ENCODE data around the gene ITCH.

Gene ITCH

GRCh38 chr20:34525709-34526416, 162.8 kb downstream of the ITCH start:
- Histone ChIP-seq H3K9ac (ENCODE audit: low read length) (no peak overlapping the region), H3K27me3 (ENCODE audit: control insufficient read depth, insufficient read depth, low read length) (no peaks in the 10 kb centered on the region), H3K9me3 (ENCODE audit: control insufficient read depth, insufficient read depth, low read depth, low read length) (no peaks in the 10 kb centered on the region), H3K4me3 (ENCODE audit: low read depth, low read length) (no peak overlapping the region), H3K36me3 (ENCODE audit: control insufficient read depth, insufficient read depth, low read length) (peaks cover 48% of the 10 kb centered on the region), H3K27ac (ENCODE audit: low read depth, low read length) (no peak overlapping the region), H3K4me1 (ENCODE audit: control insufficient read depth, insufficient read depth, low read length) (peaks cover 8% of the 10 kb centered on the region; the same call in 1 of the 2 replicates)

DNA sequence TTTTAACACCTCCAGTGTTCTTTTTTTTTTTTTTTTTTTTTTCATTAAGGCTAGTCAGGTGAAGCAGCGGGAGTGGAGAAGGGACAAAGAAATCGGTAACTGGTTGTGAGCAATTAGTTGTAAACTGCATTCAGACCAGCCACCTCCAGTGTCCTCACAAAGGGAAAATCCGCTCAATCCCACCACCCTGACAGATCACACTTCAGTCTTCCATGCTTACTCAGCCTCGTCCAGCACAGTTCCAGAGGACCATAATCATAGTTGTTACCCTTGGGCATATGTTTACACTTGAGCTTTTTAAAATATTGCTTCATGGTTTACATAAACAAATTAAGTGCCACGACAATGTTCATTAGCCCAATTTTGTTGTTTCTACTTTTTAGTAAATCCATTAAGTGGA, 163.4 kb downstream of the ITCH start:
- H3K27ac ChIP-seq (ENCODE audit: low read depth, low read length) = no peak overlapping the region
- H3K9me3 ChIP-seq (ENCODE audit: control insufficient read depth, insufficient read depth, low read depth, low read length) = no peaks in the 10 kb centered on the region
- H3K9ac ChIP-seq (ENCODE audit: low read length) = no peak overlapping the region
- no peaks in the 10 kb centered on the region for H3K27me3 ChIP-seq (ENCODE audit: control insufficient read depth, insufficient read depth, low read length)
- H3K36me3 ChIP-seq (ENCODE audit: control insufficient read depth, insufficient read depth, low read length) = peaks cover 54% of the 10 kb centered on the region
- peaks cover 8% of the 10 kb centered on the region; the same call in 1 of the 2 replicates for H3K4me1 ChIP-seq (ENCODE audit: control insufficient read depth, insufficient read depth, low read length)
- H3K4me3 ChIP-seq (ENCODE audit: low read depth, low read length) = no peak overlapping the region

DNA sequence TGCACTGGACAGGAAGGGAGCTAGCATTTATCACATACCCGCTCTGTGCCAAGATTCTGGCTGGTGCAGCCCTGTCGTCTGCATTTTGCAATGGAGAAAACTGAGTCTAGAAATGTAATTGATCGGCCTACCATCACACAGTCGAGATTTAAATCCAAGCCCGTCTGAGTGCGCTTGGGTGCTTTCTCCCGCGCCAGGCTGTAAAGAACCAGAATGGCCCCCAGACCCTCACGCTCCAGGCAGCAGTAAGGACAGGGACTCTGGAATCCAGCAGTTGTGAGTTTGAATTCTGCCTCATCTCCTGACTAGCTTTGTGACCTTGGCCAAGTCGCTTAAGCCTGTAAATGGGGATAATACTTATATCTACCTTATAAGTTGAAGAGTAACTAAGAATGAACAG, 163.9 kb downstream of the ITCH start:
- Histone ChIP-seq H3K4me1 (ENCODE audit: control insufficient read depth, insufficient read depth, low read length) (peaks cover 8% of the 10 kb centered on the region; the same call in 1 of the 2 replicates), H3K4me3 (ENCODE audit: low read depth, low read length) (no peak overlapping the region), H3K9ac (ENCODE audit: low read length) (no peak overlapping the region), H3K27ac (ENCODE audit: low read depth, low read length) (no peak overlapping the region), H3K27me3 (ENCODE audit: control insufficient read depth, insufficient read depth, low read length) (no peaks in the 10 kb centered on the region), H3K36me3 (ENCODE audit: control insufficient read depth, insufficient read depth, low read length) (peaks cover 59% of the 10 kb centered on the region), H3K9me3 (ENCODE audit: control insufficient read depth, insufficient read depth, low read depth, low read length) (no peaks in the 10 kb centered on the region)

DNA sequence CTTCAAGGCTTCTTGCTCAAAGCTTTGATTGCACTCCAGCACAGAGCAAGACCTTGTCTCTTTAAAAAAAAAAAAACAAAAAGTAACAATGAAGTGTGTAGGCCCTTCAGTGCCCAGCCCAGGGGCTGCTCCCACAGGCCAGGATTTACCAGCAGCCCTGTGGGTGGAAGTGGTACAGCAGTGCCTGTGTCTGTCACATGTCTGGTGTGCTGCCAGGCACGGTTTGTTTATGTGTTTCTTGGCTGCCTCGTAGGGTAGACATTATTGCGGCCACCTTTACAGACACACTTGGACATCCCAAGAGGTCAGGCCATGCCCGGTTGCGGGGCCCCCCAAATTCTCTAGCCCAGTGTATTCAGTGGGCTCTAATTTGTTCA, 165.8 kb downstream of the ITCH start:
- H3K9me3 ChIP-seq (ENCODE audit: control insufficient read depth, insufficient read depth, low read depth, low read length) = no peaks in the 10 kb centered on the region
- no peak overlapping the region for H3K9ac ChIP-seq (ENCODE audit: low read length)
- no peaks in the 10 kb centered on the region for H3K27me3 ChIP-seq (ENCODE audit: control insufficient read depth, insufficient read depth, low read length)
- 0 out of 2 replicates have a peak, but pooled peaks cover 3% of the 10 kb centered on the region for H3K4me1 ChIP-seq (ENCODE audit: control insufficient read depth, insufficient read depth, low read length)
- H3K36me3 ChIP-seq (ENCODE audit: control insufficient read depth, insufficient read depth, low read length) = peaks cover 72% of the 10 kb centered on the region
- H3K4me3 ChIP-seq (ENCODE audit: low read depth, low read length) = no peak overlapping the region
- H3K27ac ChIP-seq (ENCODE audit: low read depth, low read length) = no peak overlapping the region

DNA sequence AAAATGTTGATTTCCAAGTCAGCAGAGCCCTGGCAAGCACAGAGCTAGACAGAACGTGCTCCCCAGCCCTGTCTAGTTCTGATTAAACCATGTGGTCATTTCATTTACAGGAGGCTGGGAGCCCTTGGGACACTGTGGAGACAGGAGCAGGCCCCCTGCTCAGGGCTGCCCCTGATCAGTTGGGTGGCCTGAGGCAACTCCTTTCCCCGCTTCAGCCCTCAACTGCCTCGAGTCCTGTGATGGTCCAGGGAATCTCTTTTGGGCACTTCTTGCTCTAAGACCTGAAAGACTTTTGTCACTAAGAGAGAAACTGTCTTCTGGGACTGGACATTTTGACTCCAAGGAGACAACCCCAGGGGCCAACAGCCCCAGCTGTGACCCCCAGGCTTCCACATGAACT, 166.7 kb downstream of the ITCH start:
- Histone ChIP-seq H3K9me3 (ENCODE audit: control insufficient read depth, insufficient read depth, low read depth, low read length) (no peaks in the 10 kb centered on the region), H3K4me3 (ENCODE audit: low read depth, low read length) (no peak overlapping the region), H3K9ac (ENCODE audit: low read length) (no peak overlapping the region), H3K36me3 (ENCODE audit: control insufficient read depth, insufficient read depth, low read length) (peaks cover 80% of the 10 kb centered on the region), H3K27ac (ENCODE audit: low read depth, low read length) (no peak overlapping the region), H3K27me3 (ENCODE audit: control insufficient read depth, insufficient read depth, low read length) (no peaks in the 10 kb centered on the region), H3K4me1 (ENCODE audit: control insufficient read depth, insufficient read depth, low read length) (0 out of 2 replicates have a peak, but pooled peaks cover 3% of the 10 kb centered on the region)

- 0 out of 2 replicates have a peak, but pooled peaks cover 3% of the 10 kb centered on the region for H3K4me1 ChIP-seq (ENCODE audit: control insufficient read depth, insufficient read depth, low read length)
- H3K27ac ChIP-seq (ENCODE audit: low read depth, low read length) = no peak overlapping the region
- no peaks in the 10 kb centered on the region for H3K27me3 ChIP-seq (ENCODE audit: control insufficient read depth, insufficient read depth, low read length)
- H3K4me3 ChIP-seq (ENCODE audit: low read depth, low read length) = no peak overlapping the region
- H3K36me3 ChIP-seq (ENCODE audit: control insufficient read depth, insufficient read depth, low read length) = peaks cover 86% of the 10 kb centered on the region
- H3K9ac ChIP-seq (ENCODE audit: low read length) = no peak overlapping the region
- H3K9me3 ChIP-seq (ENCODE audit: control insufficient read depth, insufficient read depth, low read depth, low read length) = no peaks in the 10 kb centered on the region
These were observed 167.3 kb downstream of the ITCH start for GRCh38 chr20:34530342-34530741.

DNA sequence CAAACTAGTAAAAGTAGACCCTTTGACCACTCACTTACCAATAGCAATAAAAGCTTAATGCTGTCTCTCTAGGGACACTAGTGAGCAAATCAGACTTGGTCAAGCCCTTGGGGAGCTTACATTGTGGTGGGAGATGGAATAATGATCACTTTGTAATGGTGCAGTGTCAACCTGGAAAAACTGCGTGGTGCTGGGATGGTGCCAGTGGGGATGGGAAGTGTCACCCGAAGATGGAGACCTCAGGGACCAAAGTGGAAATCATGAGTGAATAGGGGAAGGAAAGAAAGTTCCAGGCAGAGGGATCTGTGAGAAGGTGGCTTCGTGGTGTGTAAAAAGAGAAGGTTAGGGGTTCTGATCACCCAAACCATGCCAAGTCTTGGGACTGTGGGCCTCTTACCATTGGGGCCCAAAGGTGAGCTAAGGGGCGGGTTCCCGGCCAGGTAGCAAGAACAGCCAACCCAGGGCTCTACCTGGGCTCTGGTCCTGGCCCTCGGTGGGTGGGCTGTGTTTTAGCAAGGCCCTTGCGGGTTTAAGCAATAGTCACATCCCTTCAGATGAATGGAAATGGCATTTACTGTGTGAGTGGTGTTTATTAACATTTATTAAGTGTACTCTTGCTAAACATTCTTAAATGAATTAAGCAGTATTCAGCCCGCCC, 168.7 kb downstream of the ITCH start:
- Histone ChIP-seq H3K9me3 (ENCODE audit: control insufficient read depth, insufficient read depth, low read depth, low read length) (no peaks in the 10 kb centered on the region), H3K27ac (ENCODE audit: low read depth, low read length) (no peak overlapping the region), H3K36me3 (ENCODE audit: control insufficient read depth, insufficient read depth, low read length) (peaks cover 86% of the 10 kb centered on the region), H3K27me3 (ENCODE audit: control insufficient read depth, insufficient read depth, low read length) (no peaks in the 10 kb centered on the region), H3K4me3 (ENCODE audit: low read depth, low read length) (no peak overlapping the region), H3K9ac (ENCODE audit: low read length) (no peak overlapping the region), H3K4me1 (ENCODE audit: control insufficient read depth, insufficient read depth, low read length) (no peaks in the 10 kb centered on the region)

GRCh38 chr20:34532320-34532719, 169.2 kb downstream of the ITCH start:
- Histone ChIP-seq H3K9me3 (ENCODE audit: control insufficient read depth, insufficient read depth, low read depth, low read length) (no peaks in the 10 kb centered on the region), H3K4me1 (ENCODE audit: control insufficient read depth, insufficient read depth, low read length) (no peaks in the 10 kb centered on the region), H3K27me3 (ENCODE audit: control insufficient read depth, insufficient read depth, low read length) (no peaks in the 10 kb centered on the region), H3K36me3 (ENCODE audit: control insufficient read depth, insufficient read depth, low read length) (peaks cover 86% of the 10 kb centered on the region), H3K9ac (ENCODE audit: low read length) (no peak overlapping the region), H3K4me3 (ENCODE audit: low read depth, low read length) (no peak overlapping the region), H3K27ac (ENCODE audit: low read depth, low read length) (no peak overlapping the region)

DNA sequence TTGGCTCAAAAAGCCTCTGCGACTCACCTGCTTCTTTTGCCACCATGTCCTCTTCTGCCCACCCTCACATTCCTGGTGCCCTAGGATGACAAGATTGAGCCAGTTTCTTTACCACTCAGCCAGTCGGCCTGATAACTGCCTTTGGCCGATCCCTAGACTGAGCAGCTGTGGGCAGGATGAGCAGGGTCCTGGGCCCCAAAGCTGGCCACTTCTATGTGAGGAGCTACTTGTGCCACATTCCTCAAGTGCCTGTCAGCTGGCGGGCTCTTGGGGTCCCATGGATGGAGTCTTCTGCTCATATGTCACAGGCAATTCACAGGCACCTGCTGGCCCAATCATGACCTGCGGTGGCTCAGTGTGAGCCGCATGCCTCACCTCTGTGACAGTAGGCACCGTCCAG, 169.7 kb downstream of the ITCH start:
- Histone ChIP-seq H3K27me3 (ENCODE audit: control insufficient read depth, insufficient read depth, low read length) (no peaks in the 10 kb centered on the region), H3K9ac (ENCODE audit: low read length) (no peak overlapping the region), H3K36me3 (ENCODE audit: control insufficient read depth, insufficient read depth, low read length) (peaks cover 86% of the 10 kb centered on the region), H3K4me3 (ENCODE audit: low read depth, low read length) (no peak overlapping the region), H3K4me1 (ENCODE audit: control insufficient read depth, insufficient read depth, low read length) (no peaks in the 10 kb centered on the region), H3K27ac (ENCODE audit: low read depth, low read length) (no peak overlapping the region), H3K9me3 (ENCODE audit: control insufficient read depth, insufficient read depth, low read depth, low read length) (no peaks in the 10 kb centered on the region)

GRCh38 chr20:34534391-34535165, 171.5 kb downstream of the ITCH start:
- Histone ChIP-seq H3K9me3 (ENCODE audit: control insufficient read depth, insufficient read depth, low read depth, low read length) (no peaks in the 10 kb centered on the region), H3K36me3 (ENCODE audit: control insufficient read depth, insufficient read depth, low read length) (peaks cover 73% of the 10 kb centered on the region), H3K27me3 (ENCODE audit: control insufficient read depth, insufficient read depth, low read length) (no peaks in the 10 kb centered on the region), H3K27ac (ENCODE audit: low read depth, low read length) (no peak overlapping the region), H3K4me3 (ENCODE audit: low read depth, low read length) (no peak overlapping the region), H3K4me1 (ENCODE audit: control insufficient read depth, insufficient read depth, low read length) (no peaks in the 10 kb centered on the region), H3K9ac (ENCODE audit: low read length) (no peak overlapping the region)

- H3K27ac ChIP-seq (ENCODE audit: low read depth, low read length) = no peak overlapping the region
- H3K4me3 ChIP-seq (ENCODE audit: low read depth, low read length) = no peak overlapping the region
- peaks cover 72% of the 10 kb centered on the region for H3K36me3 ChIP-seq (ENCODE audit: control insufficient read depth, insufficient read depth, low read length)
- H3K4me1 ChIP-seq (ENCODE audit: control insufficient read depth, insufficient read depth, low read length) = no peaks in the 10 kb centered on the region
- H3K9me3 ChIP-seq (ENCODE audit: control insufficient read depth, insufficient read depth, low read depth, low read length) = no peaks in the 10 kb centered on the region
- no peaks in the 10 kb centered on the region for H3K27me3 ChIP-seq (ENCODE audit: control insufficient read depth, insufficient read depth, low read length)
- no peak overlapping the region for H3K9ac ChIP-seq (ENCODE audit: low read length)
These were observed 172.3 kb downstream of the ITCH start for GRCh38 chr20:34535301-34535840.
